ENCODE results near the gene KDM5D. TPM values are rescaled to one million over a fixed set of nuclear protein-coding genes. Genes with fewer than 3 reads are reported as not detected.

KDM5D gene
- total and polyA plus RNA-seq, 10 donors, result 0.09 to 140 (median 30.2) TPM; not detected in 4

GRCh38 chrY:19713430-19713829 lies 31.1 kb downstream of the KDM5D start:
- TF ChIP-seq POLR2A (IDR thresholded peaks at IDR 0.05) (no peak), POLR2AphosphoS5 (IDR thresholded peaks at IDR 0.05) (no peak), CTCF (IDR thresholded peaks at IDR 0.05 in 8 of 11, conservative IDR thresholded peaks at IDR 0.05 in 3 of 11) (no peak)
- whole genome bisulfite sequencing, 5 donors, result 78 to 89% (median 84%) methylated on average over 4 of the region's 4 CpGs; no CpG with 5 or more reads in 2 of the 5 donors

GRCh38 chrY:19706273-19706672 lies 38.3 kb downstream of the KDM5D start:
- peaks cover 0 to 100% (median 0%) of the 10 kb centered on the region in 6 donors for H3K36me3 ChIP-seq
- H3K27me3 ChIP-seq (replicated peaks in 1 of 7), result no peaks in the 10 kb centered on the region
- no peak for TF ChIP-seq POLR2AphosphoS5 (IDR thresholded peaks at IDR 0.05)
- no peak for TF ChIP-seq CTCF (IDR thresholded peaks at IDR 0.05 in 8 of 11, conservative IDR thresholded peaks at IDR 0.05 in 3 of 11)
- no peak for TF ChIP-seq POLR2A (IDR thresholded peaks at IDR 0.05)
- H3K9me3 ChIP-seq, result no peaks in the 10 kb centered on the region
- H3K4me1 ChIP-seq, result no peaks in the 10 kb centered on the region
- H3K27ac ChIP-seq, result no peak overlapping the region
- intact Hi-C loops (cut with DNase I; ENCODE audit: low total_unique reads), result no loop called here
- H3K4me3 ChIP-seq, result no peak overlapping the region
- WGBS, 5 donors, result 95 to 97% (median 96%) methylated on average over 8 to 14 of the region's 14 CpGs; no CpG with 5 or more reads in 2 of the 5 donors
- no peak for DNase-seq

More at GRCh38 chrY:19713430-19713829, 31.1 kb downstream of the KDM5D start:
- intact Hi-C loops (cut with DNase I; ENCODE audit: low total_unique reads), result no loop called here
- DNase-seq, result no peak
- no peaks in the 10 kb centered on the region for H3K27me3 ChIP-seq (replicated peaks in 1 of 7)
- H3K4me3 ChIP-seq, result no peak overlapping the region
- no peaks in the 10 kb centered on the region for H3K9me3 ChIP-seq
- H3K36me3 ChIP-seq, result peaks cover 0 to 99% (median 0%) of the 10 kb centered on the region in 6 donors
- H3K27ac ChIP-seq, result no peak overlapping the region
- H3K4me1 ChIP-seq, result no peaks in the 10 kb centered on the region

GRCh38 chrY:19698495-19698894 lies 46.0 kb downstream of the KDM5D start:
- no peak for DNase-seq
- TF ChIP-seq CTCF (IDR thresholded peaks at IDR 0.05 in 8 of 11, conservative IDR thresholded peaks at IDR 0.05 in 3 of 11), result no peak
- no peak for TF ChIP-seq POLR2A (IDR thresholded peaks at IDR 0.05)
- TF ChIP-seq POLR2AphosphoS5 (IDR thresholded peaks at IDR 0.05), result no peak
- H3K27me3 ChIP-seq (replicated peaks in 1 of 7), result no peaks in the 10 kb centered on the region
- intact Hi-C loops (cut with DNase I; ENCODE audit: low total_unique reads), result no loop called here
- no peak overlapping the region for H3K4me3 ChIP-seq
- peaks cover 0 to 16% (median 0%) of the 10 kb centered on the region in 8 donors for H3K9me3 ChIP-seq
- H3K27ac ChIP-seq, result no peak overlapping the region
- no peaks in the 10 kb centered on the region for H3K4me1 ChIP-seq
- peaks cover 0 to 96% (median 0%) of the 10 kb centered on the region in 6 donors for H3K36me3 ChIP-seq

GRCh38 chrY:19680821-19681220 lies 63.7 kb downstream of the KDM5D start:
- no peak overlapping the region for H3K4me3 ChIP-seq
- 0 to 90% (median 0%) methylated on average over 1 of the region's 1 CpG; no CpG with 5 or more reads in 2 of the 5 donors for WGBS, 5 donors
- intact Hi-C loops (cut with DNase I; ENCODE audit: low total_unique reads), result no loop called here

More at GRCh38 chrY:19680821-19681220, 63.7 kb downstream of the KDM5D start:
- Histone ChIP-seq H3K27ac (no peak overlapping the region), H3K4me1 (no peaks in the 10 kb centered on the region), H3K27me3 (replicated peaks in 1 of 7) (no peaks in the 10 kb centered on the region), H3K36me3 (no peaks in the 10 kb centered on the region), H3K9me3 (peaks cover 0 to 28% (median 0%) of the 10 kb centered on the region in 8 donors)
- no peak for DNase-seq
- no peak for TF ChIP-seq CTCF (IDR thresholded peaks at IDR 0.05 in 8 of 11, conservative IDR thresholded peaks at IDR 0.05 in 3 of 11)
- TF ChIP-seq POLR2AphosphoS5 (IDR thresholded peaks at IDR 0.05), result no peak
- no peak for TF ChIP-seq POLR2A (IDR thresholded peaks at IDR 0.05)

Measured in spleen (tissue), 11 donors.